GM19397 (cell line): ENCODE results near the gene NKAIN2.
"Not testable (repeated sequence)": the region's sequence is repeated elsewhere in the genome, so short reads cannot be mapped to it uniquely, and the experiment has no call there.

Source experiments
- ATAC-seq: cut with Tn5 transposase; IDR thresholded peaks from one replicate; pipeline ENCODE4 v1.9.1; 2021; ENCODE audit warnings: mild to moderate bottlenecking, moderate library complexity; ENCODE audit not compliant: unreplicated experiment

NKAIN2 gene

DNA sequence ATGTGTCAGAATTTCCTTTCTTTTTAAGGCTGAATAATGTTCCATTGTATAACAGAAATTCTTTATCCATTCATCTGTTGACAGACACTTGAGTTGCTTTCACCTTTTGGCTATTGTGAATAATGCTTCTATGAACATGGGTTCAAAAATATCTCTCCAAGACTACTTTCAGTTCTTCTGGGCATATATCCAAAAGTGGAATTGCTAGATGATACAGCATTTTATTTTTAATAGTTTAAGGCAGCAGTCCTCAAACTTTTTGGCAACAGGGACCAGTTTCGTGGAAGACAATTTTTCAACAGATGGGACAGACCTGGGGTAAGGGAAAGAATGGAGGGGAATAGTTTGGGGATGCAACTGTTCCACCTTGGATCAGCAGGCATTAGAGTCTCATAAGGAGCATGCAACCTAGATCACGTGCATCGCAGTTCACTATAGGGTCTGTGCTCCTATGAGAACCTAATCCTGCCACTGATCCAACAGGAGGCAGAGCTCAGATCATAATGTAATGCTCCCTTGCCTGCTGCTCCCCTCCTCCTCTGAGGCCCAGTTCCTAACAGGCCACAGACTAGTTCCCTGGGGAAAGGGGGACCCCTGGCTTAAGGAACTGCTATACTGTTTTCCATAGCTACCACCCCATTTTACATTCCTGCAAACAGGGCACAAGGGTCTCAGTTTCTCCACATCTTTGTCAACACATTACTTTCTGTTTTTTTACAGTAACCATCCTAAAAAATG is 918.6 kb downstream of the NKAIN2 start:
- no peak for ATAC-seq

DNA sequence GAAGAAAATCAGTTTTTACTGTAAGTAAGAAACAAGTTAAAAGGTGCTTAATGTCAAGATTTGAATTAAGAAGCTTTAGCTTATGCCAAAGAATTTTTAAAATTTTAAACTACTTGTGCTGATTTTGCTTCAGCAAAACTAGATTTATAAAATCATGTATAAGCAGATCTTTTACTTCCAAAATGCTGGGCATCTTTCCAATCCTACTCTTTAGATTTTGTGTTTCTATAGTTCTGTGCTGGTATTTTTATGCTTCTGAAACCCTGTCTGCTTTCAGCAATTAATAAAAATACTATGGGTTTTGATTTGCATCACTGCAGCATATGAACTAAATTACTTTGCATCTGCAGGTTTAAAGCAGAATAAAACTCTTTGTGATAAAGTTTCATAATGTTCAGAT is 920.0 kb downstream of the NKAIN2 start:
- ATAC-seq: no peak

DNA sequence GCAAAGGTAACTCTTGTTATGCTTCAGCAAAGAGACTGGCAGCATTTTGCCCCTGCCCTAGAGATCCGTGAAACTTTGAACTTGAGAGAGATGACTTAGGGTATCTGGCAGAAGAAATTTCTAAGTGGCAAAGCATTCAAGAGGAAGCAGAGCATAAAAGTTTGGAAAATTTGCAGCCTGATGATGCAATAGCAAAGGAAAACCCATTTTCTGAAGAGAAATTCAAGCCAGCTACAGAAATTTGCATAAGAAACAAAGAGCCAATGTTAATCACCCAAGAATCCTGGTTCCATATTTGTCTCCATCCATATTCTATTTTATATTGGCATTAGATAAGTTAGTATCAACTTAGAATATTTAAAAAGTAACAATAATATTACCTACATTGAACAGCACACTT is 934.1 kb downstream of the NKAIN2 start:
- ATAC-seq: not testable (repeated sequence)

DNA sequence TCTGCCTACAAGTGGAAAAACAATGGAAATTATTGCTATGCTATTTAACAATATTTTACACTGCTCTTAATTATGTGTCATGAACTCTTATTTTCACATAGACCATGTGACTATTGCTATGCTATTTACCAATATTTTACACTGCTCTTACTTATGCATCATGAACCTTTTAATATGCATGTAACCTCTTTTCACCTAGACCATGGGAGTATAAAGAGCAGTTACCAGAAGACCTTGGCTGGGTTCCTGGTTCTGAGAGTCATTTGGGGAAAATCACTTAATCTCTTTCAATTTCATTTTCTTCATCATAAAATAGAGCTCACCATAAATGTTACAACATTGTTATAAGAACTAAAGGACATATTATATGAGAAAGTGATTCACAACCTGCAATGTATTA is 934.8 kb downstream of the NKAIN2 start:
- no peak for ATAC-seq

DNA sequence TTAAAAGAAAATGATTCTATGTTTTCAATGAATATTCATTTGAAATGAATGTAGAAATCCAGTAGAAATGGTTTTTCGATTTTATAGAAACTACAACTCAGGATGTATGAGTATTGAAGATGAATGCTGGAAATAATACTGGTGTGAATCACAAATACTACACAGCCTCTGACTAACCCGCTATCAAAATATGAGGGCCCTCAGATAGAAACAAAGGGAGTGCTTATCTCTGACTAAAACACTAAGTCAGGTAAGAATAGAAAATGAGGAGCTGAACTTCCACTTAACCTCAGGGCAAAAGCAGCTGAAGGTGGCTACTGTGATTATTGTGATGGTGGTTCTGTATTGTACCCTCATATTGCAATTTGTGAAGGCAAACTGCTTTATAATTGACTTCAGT is 937.7 kb downstream of the NKAIN2 start:
- no peak for ATAC-seq

DNA sequence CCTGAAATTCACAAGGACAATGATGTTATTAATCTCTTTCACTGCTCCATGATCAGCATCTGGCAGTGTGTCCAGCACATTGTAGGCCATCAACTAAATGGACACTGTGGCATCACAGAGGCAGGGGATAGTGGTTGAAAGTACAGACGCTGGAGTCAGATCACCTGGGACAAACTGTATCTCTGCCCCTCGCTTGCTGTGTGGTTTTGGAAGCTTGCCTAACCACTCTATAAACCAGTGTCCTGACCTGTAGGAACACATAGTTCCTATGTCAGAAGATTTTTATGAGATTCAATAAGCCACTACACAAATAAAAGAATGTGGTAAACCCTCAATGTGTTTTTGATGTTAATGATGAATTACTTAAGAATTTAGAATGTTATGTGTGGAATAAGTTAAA is 939.3 kb downstream of the NKAIN2 start:
- no peak for ATAC-seq

DNA sequence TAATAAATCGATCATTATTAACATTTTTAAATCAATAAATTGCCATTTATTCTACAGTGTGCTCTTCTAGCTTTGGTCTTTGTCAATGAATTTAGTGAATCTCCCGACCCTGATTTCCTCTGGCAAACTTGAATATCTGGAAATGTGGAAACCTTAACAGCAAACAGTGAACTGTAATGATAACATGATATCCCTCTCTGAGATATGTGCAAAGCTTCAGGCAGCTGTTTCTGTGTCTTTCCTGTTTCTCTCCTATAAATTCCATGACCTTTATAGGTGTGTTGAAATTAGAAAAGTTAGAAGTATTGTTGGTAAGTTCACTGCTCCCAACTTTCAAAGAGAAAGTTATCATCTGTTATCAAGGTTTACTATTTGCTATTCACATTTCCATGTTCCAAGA is 939.8 kb downstream of the NKAIN2 start:
- ATAC-seq: no peak

DNA sequence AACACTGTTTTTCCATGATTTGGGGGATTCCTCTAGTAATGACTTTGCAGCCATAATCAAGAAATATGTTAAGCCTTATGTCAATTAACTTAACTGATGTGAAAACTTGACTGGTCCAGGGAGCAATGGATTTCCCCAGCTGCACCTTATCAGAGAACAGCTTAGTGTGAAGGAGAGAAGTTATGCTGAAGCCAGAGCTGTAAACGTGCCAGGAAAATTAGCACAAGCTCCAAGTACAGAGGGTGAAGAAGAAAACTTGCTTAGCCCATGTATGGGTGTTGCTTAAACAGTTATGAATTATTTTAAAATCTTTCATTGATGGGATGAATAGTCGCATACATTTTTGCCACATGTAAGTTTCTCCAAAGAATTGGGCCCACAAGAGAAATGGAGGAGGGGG is 943.7 kb downstream of the NKAIN2 start:
- no peak for ATAC-seq

DNA sequence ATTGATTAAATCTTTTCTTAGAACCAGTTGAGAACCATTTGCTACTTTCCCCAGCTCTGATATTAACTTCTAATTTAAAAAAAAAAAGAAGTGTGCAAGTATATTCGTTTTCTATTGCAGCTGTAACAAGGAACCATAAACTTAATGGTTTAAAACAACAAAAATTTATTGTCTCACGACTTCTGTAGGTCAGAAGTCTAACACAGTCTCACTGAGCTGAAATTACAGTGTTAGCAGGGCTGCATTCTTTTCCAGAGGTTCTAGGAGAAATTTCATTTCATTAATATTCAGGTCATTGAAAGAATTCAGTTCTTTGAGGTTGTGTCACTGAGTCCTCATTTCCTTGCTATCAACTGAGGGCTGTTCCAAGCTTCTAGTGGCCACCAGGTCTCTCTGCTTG is 945.1 kb downstream of the NKAIN2 start:
- ATAC-seq: no peak

DNA sequence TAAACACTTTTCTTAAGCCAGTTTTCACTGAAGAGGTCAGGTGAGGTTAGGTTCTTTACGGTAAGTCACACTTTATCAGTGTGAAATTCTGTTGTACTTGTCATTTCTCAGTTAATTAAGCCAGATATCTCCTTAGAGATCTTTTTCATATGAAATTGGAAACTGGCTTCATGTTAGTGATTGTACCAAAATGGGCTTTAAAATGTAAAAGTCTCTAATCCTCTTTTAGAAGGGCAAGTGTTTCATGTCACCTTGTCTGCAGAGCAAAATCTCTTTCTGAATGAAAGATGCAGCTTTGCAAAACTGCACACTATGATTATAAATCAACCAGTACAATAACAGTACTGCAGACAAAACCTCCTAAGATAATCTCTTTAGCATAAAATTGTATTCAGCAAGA is 949.3 kb downstream of the NKAIN2 start:
- ATAC-seq: no peak

DNA sequence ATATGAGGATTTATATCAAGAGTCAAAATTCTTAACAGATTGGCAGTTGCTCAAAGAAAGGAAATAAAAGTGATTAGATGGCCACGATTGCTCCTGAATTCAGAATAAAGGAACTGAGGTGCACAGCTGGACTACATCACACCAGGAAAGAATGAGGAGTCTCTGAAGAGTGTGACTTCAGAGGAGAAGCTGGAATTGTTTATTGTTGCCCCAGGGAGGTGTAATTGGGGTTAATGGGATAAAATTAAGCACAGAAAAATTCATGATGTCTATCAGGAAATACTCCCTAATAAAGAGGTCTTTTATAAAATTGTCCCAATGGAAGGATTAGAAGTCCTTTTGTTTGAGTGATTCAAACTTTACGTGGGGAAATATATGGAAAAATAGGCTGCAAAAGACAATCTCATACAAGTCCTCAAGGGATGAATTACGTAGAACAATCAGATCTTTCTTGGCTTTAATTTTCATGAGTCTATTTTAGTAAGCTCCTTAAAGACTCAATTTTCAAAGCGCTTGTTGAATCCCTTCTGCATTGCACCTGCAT is 950.0 kb downstream of the NKAIN2 start:
- no peak for ATAC-seq

DNA sequence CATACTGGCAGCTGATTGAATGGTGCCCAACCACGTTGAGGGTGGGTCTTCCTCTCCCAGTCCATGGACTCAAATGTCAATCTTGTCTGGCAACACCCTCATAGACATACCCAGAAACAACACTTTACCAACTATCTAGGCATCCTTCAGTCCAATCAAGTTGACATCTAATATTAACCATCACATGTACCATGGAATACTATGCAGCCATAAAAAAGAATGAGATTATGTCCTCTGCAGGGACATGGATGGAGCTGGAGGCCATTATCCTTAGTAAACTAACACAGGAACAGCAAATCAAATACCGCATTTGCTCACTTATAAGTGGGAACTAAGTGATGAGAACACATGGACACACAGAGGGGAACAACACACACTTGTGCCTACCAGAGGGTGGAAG is 951.7 kb downstream of the NKAIN2 start:
- ATAC-seq: no peak

DNA sequence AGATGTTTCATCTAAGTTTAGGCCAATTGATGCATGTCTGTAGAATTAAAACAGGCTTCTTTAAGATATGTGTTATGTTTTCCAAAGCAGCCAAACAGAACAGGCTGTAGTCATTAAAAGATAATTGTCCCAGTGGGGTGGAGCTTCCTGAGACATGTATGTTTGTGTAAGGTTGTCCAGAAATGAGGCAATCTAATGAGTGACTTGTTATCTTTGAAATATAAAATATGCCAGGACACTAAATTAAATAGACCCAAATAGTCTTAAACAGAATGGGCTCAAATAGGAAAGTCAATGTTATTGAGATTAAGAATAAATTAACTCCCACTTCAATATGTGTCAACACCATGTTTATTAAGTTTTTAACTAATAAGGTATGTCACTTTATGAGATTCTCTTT is 953.9 kb downstream of the NKAIN2 start:
- no peak for ATAC-seq

DNA sequence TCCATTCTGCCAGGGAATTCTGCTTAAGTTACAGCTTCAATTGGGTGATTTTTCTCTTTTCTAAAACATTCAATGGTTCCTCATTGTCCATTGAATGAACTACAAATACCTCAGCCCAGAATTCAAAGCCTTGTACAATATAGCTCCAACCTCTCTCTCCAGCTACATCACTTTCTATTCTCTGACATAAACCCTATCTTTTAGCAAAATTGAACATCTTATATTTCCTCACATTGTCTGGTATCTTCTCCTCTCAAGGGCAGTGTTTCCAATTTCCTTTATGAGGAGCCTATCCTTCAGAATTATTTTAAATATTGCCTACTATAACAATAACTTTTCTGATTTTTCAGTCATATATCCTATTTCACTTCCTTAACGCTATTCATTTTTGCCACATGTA is 955.0 kb downstream of the NKAIN2 start:
- ATAC-seq: no peak

DNA sequence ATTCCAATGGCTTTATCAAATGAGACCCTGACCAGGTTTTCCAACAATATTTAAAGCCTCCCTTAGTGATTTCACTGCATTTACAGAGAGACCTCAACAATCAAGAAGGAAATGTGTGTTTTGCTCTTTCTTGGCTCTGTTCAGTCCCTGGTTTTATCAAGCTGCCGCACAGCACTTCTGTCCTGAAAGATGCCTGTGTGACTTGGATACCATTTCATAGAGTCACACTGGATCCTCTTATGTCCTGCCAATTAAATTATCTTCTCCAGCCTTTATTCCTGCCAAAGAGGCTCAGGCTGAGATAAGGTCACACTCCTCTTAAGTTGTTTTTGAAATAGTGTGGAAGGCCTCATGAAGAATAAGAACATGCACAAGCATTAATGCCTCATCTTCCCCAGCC is 961.6 kb downstream of the NKAIN2 start:
- ATAC-seq: no peak

DNA sequence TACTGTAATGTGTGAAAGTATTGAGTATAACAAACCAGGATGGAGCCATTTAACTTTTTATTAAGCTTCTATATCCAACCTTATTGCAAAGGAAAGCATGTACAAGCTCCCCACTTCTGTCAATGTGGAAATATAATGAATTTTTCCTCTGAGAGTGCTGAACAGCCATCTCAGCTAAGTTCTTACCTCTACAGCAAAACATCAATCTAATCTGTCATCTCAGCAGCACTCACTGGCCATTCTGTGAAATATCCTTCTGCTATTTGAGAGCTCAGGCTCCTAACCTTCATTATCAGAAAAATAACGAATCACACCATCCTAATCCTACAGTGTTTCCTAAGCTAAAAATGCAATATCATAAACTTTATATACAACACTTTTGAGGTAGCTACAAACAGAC is 964.6 kb downstream of the NKAIN2 start:
- ATAC-seq: no peak

DNA sequence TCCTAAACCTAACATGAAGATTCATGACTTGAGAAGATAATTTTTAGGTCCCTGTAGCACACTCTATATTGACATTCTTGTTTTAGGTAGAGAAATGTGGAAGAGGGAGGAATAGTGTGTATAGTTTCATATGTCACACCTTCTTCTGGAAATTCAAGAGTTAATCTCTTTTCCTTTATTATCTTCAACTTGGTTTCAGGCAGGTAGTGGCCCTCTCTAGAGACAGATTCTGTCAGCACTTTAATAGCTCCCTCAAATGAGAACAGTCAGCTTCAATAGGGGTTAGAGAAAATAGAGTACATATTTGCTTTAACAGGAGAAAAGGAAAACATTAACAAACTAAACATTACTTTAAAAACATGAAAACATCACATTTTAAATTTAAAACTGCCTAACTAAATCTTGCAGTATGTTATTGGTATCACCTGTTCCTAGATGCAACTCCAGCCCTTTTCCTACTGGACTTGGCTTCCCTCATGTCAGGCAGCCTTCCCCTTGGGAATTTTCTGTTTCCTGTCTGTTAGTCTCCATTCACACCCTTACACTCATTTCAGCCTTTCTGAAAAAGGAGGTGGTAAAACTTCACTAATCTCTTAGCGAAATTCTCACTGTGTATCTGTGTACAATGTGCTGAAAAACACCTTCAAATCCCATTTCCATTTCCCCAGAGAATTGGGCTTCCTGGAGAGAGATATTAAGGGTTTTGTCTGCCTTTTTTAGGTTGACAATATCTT is 966.3 kb downstream of the NKAIN2 start:
- ATAC-seq: no peak

DNA sequence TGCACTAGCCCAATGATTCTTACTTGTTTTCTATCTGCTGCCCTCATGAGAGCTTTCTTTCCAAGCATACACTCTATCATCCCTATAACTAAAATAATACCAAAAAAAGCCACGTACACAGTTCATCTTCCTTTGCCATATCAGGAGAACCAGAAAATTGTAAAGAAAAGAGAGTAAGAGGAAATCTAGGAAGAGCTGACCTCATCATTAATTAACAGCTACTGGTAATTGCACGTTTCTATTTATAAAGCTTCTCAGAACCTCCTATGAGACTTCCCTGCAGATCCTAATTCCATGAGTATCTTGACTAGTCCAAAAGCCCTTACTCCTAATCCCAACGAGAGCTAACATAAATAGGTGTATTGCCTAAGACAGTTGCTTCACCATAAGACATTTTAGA is 967.1 kb downstream of the NKAIN2 start:
- no peak for ATAC-seq

DNA sequence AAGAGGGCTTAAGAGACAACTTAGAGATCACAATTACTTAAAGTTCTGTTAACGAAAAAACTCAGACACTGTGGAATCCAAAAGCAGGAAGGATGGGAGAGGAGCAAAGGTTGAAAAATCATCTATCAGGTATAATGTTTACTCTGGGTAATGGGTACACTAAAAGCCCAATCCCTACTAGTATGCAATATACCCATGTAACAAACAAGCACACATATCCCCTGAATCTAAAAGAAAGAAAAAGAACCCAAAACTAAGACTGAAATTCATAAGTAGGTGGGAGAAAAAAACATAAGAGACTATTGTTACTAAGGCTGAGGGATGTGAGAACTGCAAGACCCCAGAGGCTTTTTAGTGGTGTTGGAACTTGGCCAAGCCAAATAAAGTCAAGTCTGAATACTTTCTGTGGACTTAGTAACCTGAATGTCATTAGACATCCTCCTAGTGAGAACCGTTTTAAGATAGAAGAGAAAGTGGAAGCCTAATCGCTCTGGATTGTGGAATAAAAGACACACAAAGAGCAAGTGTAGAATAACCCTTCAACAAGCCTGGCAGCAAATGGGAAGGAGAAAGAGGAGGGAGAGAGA is 969.2 kb downstream of the NKAIN2 start:
- no peak for ATAC-seq

DNA sequence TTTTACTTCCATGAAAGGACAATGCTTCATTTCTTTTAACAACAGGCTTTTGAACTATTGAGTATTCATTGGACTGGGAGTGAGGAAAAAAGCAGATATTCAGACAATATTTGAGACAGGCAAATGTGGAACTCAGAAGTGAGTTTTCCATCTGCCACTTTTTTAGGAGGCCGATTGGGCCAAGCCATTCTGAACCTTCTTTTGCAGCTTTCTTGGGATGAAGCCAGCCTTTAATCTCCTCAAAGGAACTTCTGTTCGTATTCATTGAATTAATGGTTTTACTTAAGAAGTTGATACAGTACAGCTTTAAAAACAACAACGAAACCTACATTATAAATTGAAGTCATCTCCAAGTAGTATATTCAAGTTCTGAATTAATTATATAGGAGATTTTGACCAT is 971.5 kb downstream of the NKAIN2 start:
- no peak for ATAC-seq

DNA sequence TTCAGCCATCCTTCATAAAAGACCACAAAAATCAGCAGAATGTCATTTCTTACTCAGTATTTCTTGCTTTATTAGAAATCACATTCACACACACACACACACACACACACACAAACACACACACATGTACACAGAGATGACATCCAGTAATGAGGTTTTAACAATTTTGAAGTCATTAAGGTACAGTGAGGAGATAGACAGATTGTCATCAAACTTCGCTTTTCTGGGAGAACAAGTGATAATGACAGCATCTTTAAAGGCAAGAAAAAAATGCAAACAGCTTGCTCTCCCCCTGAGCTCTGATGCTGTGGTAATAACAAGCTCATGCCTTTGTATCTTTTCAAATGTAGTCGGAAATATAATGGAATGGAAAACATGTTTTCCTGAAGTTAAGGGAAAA is 974.2 kb downstream of the NKAIN2 start:
- no peak for ATAC-seq

DNA sequence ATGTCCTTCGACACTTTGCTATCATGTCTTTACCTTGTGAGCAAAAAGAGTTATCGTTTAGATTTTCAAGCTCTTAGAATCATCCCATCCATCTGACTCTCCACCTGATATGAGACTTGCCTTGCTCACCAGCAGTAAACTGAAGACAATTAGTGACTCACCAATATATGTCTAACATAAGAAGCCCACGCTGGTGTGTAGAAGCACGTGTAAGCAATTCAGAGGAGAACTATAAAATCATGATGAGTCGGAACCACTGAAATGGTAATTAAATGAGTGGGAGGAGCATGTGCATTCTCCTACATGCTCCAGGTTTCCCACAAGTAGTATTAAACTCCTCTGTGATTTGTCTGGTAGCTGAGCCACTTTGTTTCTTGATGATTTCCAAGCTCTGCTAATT is 977.0 kb downstream of the NKAIN2 start:
- ATAC-seq: no peak
